Frontal cortex (tissue), 4 donors: ENCODE measurements around the gene MIOS. TPM values are rescaled to one million over a fixed set of nuclear protein-coding genes. Genes with fewer than 3 reads are reported as not detected.

Source experiments
- DNase-seq, 2 donors: peaks; one replicate each; pipeline ENCODE4 v3.0.0; 2012; ENCODE audit warnings: low spot score in 2 of 2
- FAIRE-seq: peaks from 2 replicates; lab custom pipeline; 2012; peaks lifted over from hg19 to GRCh38; lab: Jason Lieb, UNC
- total RNA-seq: library from RNA; depleted of rRNA; stranded (reverse); fragments of >200 nt; gene quantifications from one replicate; pipeline ENCODE4 v1.2.3, GENCODE V29; 2014
- donor health status: control.
- donor health status: control.
- donor health status: control.

The MIOS gene
- total RNA-seq: 72.2 TPM

DNA sequence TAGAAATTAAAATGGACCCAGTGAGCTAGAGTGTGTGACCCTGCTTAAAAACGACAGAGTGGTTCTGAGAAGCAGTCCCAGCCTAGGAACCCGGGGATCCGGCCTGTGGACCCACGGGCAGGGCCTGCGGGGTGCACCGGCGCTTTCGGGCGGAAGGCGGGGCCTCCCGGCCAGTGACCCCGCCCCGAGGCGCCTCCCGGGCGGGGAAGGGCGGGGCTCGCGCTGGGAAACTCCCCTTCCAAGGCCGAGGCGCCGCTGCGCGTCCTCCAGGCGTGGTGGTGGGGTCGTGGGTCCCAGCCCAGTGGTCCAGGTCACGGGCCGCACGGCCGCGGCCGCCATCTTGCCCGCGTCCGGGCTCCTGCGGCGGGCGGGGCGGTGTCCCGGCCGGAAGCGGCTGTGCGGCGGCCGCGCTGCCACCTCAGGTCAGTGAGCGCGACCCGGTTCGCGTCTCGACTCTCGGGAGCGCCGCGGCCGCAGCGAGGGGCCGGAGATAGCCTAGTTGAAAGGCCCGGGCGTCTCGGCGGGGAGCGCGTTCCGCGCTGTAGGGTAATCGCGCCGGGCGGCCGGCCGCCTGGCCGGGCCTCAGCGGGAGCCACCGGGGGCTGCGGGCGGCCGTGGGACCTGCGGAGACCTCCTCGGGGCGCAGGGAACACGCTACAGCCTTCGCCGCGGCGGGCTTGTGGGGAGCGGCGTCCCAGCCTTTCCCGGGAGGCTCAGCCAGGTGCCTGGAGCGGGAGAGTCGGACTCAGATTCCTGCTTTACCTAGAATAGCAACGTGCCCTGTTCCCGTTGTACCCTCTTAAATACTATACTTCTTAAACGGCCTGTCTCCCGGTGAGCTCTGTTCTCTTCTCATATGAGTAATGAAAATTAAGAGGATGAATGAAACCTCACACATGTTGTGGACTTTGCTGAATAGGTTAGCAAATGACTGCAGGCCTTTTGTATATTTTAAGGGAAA lies at the start of gene MIOS:
TSS of gene MIOS (plus strand) at position 234 of the 961 bp plus-strand sequence. CDS start 5,592 bp downstream, outside the sequence.
- FAIRE-seq: no peak

DNA sequence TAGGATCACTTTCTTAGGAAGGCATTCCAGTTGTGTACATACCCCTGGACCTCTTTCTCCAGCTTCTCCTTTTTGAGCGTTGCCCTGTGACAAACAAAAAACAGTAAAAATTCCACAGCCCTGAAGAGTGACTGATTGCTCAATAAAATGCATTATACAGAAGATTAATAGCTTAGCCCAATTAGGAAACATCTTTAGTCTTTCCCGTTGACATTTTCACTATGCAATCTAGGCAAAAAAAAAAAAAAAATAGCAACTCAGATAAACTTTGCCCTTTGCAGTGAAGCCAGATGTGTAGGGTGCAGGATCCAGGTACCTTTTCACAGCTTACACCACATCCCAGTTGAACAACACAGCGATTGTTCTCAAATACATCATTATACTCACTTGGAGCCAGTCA lies 48.9 kb upstream of the MIOS start:
- FAIRE-seq (no peak), DNase-seq (no peak)

More for the DNA sequence above, at the start of gene MIOS:
- peak; percentile 90 for DNase-seq

DNA sequence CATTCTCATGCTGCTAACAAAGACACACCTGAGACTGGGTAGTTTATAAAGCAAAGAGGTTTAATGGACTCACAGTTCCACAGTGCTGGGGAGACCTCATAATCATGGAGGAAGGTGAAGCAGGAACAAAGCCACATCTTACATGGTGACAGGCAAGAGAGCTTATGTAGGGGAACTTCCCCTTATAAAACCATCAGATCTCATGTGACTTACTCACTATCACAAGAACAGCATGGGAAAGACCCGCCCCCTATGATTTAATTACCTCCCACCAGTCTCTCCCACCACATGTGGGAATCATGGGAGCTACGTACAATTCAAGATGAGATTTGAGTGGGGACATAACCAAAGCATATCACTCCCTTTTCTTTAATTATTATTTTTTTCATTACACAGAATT lies 47.6 kb upstream of the MIOS start:
- FAIRE-seq (no peak), DNase-seq (no peak)

DNA sequence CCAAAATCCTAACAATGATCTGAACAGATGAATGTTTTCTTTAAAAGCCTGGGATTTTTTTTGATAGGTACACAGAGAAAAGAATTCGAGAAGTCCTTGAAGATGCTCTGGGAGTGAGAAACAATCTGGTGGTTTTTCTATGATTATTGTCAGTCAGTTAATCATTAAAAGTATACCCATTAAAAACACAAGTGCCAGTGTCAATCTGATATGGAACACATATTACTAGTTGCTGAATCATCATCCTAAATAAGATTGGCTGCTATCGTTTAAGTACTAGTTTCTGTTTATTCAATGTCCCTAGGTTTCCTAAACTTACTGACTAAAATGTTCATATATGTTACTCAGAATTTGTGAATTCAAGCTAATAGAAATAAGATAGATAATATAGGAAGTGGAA lies 47.2 kb upstream of the MIOS start:
- FAIRE-seq (no peak), DNase-seq (no peak)

DNA sequence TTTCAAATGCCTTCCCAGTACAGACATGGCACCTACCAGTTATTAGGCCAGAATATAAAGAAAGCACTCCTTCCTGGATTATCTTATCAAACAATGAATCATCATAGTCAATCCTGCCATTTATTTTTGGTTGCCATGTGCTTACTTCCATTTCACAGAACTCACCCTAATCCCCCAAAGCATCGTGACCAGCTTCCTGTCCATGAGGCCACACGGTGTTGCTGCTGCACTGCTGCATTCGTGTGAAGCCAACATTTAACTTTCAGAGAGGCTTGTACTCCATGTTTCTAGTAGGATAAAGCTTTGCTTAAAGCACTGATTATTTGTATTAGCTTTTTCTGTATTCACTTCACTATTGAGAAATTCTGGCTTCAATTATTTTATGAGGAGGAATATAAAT lies 45.4 kb upstream of the MIOS start:
- DNase-seq: no peak
- FAIRE-seq: no peak

DNA sequence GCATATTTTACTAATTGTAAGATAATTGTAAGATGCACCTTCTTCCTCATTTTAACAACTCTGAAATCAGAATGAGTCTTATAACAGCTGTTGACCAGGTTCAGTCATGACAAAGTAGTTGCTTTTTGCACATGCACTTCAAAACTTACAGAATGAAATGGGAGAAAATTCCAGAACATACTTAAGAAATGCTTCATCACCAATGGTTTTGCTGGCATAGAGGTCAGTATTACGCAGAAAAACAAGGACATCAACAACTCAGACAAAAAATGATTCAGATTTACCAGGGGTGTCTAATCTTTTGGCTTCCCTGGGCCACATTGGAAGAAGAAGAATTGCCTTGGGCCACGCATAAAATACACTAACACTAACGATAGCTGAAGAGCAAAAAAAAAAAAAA lies 44.3 kb upstream of the MIOS start:
- FAIRE-seq: no peak

DNA sequence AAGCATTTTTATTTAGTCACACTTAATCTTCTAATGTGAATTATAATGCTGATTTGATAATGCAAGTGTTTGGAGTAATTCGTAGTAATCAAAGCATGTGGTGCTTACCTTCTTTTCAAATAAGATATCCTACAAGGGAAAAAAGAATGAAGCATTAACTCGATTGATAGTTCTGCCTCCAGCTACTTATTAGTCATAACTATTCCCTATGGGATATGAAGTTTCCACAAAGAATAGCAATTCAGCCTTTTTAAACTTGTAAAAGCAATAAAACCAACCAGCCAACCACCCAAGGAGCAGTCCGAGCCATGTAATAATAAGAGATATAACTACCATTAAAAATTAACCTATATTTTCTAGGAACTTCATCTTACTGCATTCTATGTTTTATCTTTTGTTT lies 42.6 kb upstream of the MIOS start:
- DNase-seq: no peak
- FAIRE-seq: no peak

More for the DNA sequence above, 44.3 kb upstream of the MIOS start:
- DNase-seq: no peak

DNA sequence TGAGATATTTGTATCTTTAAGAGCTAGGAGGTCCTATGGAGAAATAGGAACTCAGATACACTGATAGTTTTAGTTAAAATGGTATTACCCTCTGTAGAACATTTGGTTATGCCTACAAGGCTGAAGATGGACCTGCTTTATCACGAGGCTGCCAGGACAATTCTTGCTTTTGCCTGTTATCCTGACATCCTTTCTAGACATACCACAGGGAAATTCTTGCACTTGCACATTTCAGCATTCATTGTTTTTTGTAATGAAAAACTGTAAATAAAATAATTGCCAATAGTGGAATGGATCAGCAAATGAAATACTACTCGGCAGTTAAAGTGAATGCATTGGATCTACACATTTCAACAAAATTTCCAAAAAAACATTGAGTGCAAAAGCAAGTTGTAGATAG lies 40.7 kb upstream of the MIOS start:
- DNase-seq (no peak), FAIRE-seq (no peak)

DNA sequence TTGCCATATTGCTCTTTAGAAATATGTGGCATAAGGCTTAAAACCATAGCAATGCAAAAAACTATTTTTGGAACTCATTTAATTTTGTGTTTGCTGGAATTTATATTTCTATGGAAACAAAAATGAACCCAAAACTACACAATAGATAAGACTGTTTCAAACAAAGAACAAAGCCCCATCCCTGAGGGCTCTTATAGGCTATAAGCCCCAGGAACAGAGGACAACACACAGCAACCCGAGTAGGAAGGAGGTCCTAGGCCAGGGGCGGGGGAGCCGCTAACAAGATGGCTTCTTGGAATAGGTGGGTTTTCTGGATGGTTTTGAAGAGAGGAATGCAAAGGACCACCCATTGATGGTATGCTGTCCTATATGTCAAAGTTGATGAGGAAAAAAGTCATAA lies 39.6 kb upstream of the MIOS start:
- FAIRE-seq (no peak), DNase-seq (no peak)

DNA sequence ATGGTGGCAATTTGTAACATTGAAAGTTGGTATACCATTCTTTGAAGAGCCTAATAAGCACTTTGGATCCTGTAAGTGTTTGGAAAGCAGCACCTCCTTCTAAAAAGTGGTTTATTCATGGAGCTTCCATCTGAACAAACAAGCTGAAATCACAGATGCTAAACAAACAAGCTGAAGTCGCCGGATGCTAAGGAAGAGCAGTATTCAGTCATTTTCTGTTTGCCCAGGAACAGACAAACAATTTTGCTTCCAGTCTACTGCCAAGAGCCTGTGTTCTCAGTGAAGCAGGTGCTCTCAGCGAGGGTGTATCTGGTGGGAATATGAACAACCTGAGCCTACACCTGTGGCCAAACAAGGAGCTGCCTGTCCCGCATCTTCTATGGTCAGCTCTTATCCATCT lies 37.4 kb upstream of the MIOS start:
- FAIRE-seq (no peak), DNase-seq (no peak)

DNA sequence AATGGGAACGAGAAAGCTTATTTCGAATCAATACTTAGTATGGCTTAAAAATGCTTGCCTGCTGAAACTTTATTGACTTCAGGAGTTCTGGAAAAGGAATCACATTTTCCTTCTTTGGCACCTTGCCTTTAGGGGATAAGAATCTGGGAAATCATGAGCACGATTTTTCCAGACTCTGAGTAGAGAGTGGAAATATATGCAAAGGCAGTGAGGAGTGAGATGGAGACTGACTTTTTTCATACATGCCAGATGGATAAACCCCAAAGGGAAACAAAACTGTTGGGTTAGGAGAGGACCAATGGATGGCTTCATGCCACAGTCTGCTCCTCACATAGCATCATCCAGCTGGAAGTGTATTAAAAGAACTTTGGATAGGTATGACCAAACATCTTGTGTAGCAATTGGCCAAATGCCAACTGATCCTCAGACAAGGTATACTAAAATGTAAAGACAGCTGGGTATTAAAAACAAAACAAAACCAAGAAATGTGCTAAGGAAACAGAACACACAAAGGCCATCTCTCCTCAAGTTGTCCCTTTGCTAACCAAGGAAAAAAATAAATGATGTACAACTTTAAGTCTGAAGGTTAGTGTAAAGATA lies 32.8 kb upstream of the MIOS start:
- DNase-seq: no peak
- no peak for FAIRE-seq

DNA sequence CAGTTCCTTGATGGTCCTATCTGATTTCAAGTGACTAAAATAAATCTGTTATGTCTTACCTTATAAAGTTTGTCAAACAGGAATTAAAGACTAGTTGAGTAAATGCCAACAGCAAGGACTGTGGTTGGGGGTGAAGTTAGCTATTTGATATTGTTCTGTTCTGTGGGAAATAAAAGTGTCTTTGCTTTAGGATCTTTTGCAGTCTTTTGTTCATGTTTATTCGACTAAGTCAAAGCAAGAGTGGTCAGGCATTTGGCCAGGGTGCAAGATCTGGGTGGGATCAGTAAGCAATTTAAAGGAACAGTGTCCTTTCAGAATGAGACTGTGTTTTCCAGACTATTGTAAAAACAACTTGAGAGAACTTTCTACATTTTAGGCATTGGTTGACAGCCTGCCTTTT lies 31.0 kb upstream of the MIOS start, which contains the start of gene COL28A1:
TSS of gene COL28A1 (minus strand) at position 183 of the 400 bp plus-strand sequence. CDS start 2,998 bp downstream, outside the sequence.
- FAIRE-seq: no peak

DNA sequence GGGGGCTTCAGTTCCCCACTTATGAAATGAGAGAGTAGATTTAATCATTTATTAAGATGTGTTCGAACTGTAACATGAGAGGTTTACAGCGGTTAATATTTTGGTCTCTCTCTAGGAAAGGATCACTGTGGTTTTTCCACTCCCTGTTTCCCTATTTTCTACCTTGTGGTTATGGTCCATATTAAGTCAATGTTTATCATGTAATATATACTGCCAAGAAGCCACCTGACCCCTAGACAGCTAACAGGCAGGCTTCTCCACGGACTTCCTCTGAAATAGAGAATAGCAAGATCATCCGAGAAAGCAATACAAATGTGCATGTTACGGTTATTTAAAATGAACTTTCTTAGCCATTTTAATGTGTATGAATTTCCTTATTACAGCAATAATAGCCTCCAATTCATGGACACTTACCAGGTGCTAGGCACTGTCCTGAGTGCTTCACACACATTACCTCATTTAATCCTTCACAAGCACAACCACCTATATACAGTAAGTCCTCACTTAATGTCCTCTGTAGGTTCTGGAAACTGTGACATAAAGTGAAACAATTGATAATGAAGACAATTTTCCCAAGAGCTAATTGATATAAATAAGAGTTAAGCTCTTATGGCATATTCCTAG lies 30.2 kb upstream of the MIOS start:
- DNase-seq: no peak

More for the DNA sequence above, 31.0 kb upstream of the MIOS start, which contains the start of gene COL28A1:
- no peak for DNase-seq

DNA sequence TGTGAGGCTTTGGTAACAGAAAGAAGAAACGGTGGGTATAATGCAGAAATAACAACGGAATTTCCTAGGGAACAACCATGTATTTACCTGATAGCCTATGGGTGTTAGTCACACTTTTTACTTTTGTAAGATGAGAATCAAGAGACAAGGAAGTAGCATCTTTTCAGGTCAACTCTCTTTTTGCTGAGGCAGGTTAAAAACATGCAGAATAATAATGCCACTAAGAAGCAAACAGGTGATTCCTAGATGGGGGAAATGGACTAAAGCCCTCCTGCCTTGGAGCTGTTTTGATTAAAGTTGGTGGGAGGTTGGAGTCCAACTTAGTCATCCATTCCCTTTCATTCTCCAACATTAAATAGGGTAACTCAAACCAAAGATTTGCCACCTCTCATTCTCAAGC lies 29.0 kb upstream of the MIOS start:
- FAIRE-seq (no peak), DNase-seq (no peak)

More for the DNA sequence above, 30.2 kb upstream of the MIOS start:
- no peak for FAIRE-seq

DNA sequence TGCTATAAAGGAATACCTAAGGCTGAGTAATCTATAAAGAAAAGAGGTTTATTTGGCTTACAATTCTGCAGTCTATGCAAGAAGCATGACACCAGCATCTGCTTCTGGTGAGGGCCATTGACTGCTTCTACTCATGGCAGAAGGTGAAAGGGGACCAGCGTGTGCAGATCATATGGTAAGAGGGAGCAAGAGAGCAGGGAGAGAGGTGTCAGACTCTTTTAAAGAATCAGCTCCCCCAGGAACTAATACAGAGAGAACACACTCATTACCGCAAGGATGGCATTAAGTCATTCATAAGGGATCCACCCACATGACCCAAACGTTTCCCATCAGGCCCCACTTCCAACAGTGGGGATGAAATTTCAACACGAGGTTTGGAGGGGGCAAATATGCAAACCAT lies 27.5 kb upstream of the MIOS start:
- FAIRE-seq (no peak), DNase-seq (no peak)

DNA sequence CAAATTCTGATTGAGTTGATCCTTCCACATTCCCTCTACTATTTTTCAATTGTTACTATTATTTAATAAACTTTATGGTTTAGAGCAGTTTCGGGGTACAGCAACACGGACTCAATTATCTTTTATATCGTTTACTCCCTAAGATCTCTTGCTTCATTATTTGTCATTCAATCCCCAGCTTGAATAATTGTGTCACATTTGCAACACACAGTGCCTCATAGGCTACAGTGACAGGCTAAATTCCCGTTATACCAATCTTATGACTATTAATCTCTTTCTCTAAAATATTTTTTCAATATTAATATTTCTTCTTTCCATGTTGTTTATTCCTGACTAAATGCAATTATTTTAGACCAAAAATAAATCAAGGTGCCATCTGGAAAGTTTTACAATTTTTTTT lies 27.0 kb upstream of the MIOS start:
- no peak for DNase-seq
- no peak for FAIRE-seq

DNA sequence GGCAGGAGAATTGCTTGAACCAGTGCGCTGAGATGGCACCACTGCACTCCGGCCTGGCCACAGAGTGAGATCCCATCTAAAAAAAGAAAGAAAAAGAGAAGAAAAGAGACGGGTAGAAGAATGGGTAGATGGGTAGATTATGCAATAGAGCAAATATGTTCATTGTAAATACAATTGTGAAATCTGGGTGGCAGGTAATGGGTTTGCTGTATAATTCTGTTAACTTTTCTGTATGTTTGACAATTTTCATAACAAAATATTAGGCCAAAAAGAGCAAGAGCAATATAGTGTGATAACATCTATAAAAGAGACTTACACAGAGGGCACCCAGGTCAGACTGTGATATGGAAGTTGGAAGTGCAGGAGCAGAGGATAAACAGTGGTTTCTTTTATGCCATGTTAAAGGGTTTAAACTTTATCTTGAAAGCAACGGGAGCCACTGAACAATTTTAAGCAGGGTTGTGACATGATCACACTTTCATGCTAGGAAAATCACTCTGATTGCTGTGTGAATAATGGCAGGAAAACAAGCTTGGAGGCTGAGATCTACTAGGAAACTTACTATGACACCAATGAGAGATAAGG lies 24.3 kb upstream of the MIOS start:
- no peak for FAIRE-seq
- no peak for DNase-seq

DNA sequence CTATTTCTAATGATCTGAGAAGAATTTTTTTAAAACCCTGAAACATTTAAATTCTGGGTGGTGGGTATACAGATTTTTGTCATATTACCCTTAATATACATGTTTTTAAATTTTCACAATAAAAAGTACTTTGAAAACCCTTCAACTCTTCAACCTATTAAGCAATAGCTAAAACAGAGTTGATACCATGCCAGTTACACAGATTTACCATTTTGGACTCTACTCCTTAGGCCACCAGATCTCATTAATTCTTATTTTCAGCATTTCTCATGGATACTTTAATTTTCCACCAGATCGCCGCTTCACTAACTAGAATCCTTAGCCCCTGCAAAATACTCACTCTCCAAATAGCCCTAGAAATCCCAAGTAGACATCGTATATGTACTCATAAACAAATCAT lies 18.3 kb upstream of the MIOS start:
- DNase-seq (no peak), FAIRE-seq (no peak)

DNA sequence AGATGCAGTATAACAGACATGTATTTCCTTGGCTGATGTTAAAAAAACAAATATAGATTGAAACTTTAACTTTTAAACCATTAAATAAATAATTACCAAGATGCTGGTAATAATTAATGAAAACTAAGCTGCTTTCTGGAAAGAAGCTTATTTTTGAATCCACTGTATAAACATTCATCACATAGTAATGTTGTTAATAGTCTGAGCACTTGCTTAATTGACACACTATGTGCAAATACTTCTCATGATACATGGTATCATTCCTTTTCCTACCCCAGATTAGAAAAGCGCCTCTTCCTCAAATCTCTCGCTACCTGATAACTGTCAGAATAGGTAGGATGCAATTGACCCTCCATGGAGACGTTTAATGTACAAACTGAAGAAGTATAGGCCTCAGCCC lies 16.0 kb upstream of the MIOS start:
- DNase-seq: no peak
- no peak for FAIRE-seq

DNA sequence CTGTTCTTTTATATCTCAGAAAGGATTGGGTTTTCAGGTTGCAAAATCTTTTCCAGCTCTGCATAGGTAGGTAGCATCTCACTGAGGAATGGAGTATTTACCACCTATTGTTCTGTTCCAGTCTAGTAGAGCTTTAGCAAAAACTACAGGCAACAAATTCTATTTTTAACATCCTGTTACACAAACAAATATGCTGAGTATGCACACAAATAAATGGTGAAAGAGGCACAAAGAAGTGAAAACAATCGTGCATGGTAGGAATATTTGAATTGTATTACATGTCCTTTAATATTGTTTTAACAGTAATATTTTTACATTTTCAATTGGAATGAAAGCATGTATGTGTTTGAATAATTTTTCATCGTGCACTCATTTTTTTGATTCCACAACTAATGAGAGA lies 14.5 kb upstream of the MIOS start:
- no peak for DNase-seq
- no peak for FAIRE-seq
